NCI-H1092 treated with DMSO at 0.1 percent for 48 hours (cell line): ENCODE data around the gene EEF1A2.

ENCODE experiments used
- DNase-seq: peaks from one replicate; lab custom pipeline; 2025; lab: John Stamatoyannopoulos, UW

EEF1A2 gene

GRCh38 chr20:63452341-63452740 is 46.5 kb downstream of the EEF1A2 start:
- DNase-seq = no peak

GRCh38 chr20:63451821-63452220 is 47.1 kb downstream of the EEF1A2 start:
- DNase-seq = no peak

GRCh38 chr20:63449796-63450730 is 48.8 kb downstream of the EEF1A2 start:
- DNase-seq = no peak

DNA sequence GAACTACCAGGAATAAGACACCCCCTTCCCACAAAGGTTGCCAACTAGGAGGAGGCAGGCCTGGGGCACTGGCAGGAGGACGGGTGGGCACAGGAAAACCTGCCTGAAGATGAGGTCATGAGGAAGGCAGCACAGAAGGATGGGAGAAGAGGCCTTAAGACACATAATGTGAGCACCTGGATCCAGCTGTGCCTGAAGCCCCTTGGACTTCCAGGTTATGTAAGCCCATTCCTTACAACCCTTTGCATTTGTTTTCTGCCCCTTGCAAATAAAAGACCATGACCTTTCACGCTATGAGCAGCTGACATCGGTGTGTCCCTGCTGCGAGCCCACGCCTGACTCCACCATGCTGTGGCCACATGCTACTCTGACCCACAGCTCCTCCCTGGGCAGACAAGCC is 49.9 kb downstream of the EEF1A2 start:
- DNase-seq = no peak

DNA sequence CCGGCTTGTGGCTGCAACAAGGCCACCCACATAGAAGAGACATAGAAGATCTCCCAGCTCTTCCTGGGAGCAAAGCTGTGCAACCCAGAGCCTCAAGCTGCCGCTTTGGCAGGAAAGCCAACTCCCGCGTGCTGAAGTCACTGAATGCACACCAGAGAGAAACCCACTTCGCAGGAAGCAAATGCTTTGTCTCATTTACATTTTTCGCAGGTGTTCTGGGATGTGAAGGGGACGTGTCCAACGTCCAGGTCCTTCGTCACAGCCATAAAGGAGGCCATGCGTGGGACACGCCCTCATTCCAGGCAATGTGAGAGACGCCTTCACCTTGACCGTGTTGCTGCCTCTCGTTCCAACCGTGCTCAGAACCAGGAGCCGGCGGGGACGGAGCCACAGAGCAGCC is 50.9 kb downstream of the EEF1A2 start:
- no peak for DNase-seq

GRCh38 chr20:63447320-63447719 is 51.6 kb downstream of the EEF1A2 start:
- no peak for DNase-seq

- no peak for DNase-seq
These were observed 52.5 kb downstream of the EEF1A2 start for GRCh38 chr20:63446216-63447024.

GRCh38 chr20:63445075-63445734 is 53.7 kb downstream of the EEF1A2 start:
- no peak for DNase-seq

GRCh38 chr20:63444548-63444947 is 54.3 kb downstream of the EEF1A2 start:
- DNase-seq = no peak

DNA sequence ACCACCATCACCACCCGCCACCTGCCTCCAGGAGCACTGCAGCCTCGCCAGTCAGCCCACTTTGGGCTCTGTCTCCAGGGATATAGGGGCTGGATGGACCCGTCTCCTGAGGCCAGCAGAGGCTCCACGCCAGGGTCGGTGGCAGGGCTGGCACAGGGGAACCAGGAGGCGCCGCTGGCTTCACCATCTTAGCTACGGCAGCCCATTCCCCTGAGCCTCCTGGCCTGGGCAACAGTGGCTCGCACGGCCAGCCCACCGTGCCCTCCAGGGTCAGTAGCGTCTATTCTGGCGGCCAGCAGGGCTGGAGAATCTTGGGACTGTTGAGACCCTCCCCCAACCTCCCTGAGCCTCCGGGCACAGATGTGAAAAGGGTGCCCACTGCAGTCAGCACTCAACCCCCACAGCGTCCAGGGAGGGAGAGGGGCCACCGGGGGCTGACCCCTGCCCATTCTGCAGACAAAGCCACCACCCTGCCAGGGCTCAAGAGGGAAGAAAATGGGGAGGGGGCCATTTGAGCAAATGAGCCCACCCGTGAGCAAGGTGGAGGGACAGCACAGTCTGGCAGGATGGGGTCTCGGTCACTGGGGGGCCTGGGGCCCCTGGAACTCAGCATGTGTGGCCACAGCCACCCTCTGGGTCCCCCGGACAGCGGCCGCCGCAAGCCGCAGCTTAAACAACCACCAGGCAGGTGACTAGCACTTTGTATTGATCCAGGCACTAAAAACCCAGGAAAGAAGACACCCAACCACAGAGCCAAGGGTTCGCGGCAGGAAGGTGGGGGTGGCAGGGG is 55.1 kb downstream of the EEF1A2 start:
- DNase-seq = no peak

DNA sequence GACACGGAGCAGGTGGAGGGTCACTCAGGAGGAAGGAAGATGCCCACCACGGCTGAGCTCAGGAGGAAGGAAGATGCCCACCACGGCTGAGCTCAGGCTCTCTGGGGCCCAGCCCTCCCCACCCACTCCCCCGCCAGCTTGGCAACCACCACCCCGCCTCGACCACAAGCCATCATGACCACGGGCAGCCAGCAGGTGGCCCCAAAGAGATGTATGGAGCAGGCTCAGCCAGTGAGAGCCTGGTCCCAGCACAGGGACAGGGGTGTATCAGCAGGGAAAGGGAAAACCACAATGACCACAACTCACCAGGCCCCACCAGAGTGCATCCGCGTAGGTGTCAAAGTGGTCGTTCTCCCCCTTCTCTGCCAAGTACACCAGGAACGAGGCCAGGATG is 56.8 kb downstream of the EEF1A2 start:
- peak; percentile 25 for DNase-seq

- no peak for DNase-seq
These were observed 57.5 kb downstream of the EEF1A2 start for GRCh38 chr20:63441136-63442099.

DNA sequence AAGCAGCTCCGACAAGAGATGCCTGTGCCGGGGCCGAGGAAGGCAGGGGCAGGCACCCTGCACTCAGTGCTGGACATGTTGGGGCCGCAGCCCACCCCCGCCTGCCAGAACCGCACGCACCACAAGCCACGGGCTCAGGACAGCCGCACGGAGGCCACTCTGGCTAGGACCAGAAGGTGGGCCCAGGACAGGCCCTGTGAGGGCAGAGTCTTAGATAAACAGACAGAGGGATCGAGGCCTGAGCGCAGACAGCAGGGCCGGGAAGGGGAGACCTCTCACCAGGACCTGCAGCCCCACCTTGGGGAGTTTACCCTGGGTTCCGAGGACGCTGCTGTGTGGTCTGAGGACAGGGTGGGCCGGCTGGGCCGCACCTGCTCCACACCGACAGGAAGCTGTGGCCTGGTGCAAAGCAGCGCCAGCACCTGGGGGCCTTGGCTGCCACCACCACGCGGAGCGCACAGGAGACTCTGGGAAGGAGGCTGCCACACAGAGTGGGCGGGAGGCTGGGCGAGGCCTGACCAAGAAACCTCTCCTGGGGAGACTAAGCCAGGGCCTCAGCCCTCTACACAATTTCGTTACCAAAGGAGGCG is 58.4 kb downstream of the EEF1A2 start:
- DNase-seq = no peak

- DNase-seq = no peak
These were observed 59.0 kb downstream of the EEF1A2 start for GRCh38 chr20:63439866-63440265.

GRCh38 chr20:63438121-63438520 is 60.8 kb downstream of the EEF1A2 start:
- no peak for DNase-seq
